Measurements from ENCODE around the gene FETUB. TPM values are rescaled to one million over a fixed set of nuclear protein-coding genes. Genes with fewer than 3 reads are reported as not detected.
A peak's percentile ranks its signal among the peaks of the same experiment; 100 is the strongest.

FETUB gene
- total and polyA plus RNA-seq, 2 of the 8 experiments (the other 6 are each of a cell fraction or from before 2014, with no cell fraction given) = 0.15 TPM; not detected in 1

- ChIA-PET CTCF (ENCODE audit: partially characterized antibody) (interaction anchor here (0.9 to 1.5 kb wide), 4 partner anchors 9 to 54 kb away, joined by 3 to 5 read pairs (median 4); no protein-coding TSS in a partner anchor), POLR2A (ENCODE audit: partially characterized antibody) (interaction anchor here (1.0 kb wide), 1 partner anchor 114 kb away, joined by 3 read pairs; no protein-coding TSS in a partner anchor)
- Histone ChIP-seq H2BK12ac (ENCODE audit: low read depth, low read length) (0 out of 2 replicates have a peak overlapping the region, but pooled peaks have one; percentile 20), H3K9ac (replicated peaks in 1 of 4; ENCODE audit: extremely low read depth in 1 of 4, low read depth in 3 of 4, low read length in 3 of 4) (no peak overlapping the region), H2BK5ac (ENCODE audit: low read depth, low read length) (peak overlapping the region; percentile 17; the same call in 1 of the 2 replicates), H4K91ac (replicated peaks; ENCODE audit: insufficient read length, low read length) (no peak overlapping the region), H3K4ac (replicated peaks; ENCODE audit: insufficient read length, low read depth, low read length) (no peak overlapping the region), H2AK5ac (ENCODE audit: low read depth, low read length) (no peak overlapping the region; the same call in 1 of the 2 replicates), H3K4me3 (ENCODE audit: extremely low read depth in 1 of 4, insufficient read depth in 2 of 4, low read depth in 3 of 4, low read length in 4 of 4) (no peak overlapping the region), H3K23ac (ENCODE audit: insufficient read length) (no peak overlapping the region), H3K4me2 (ENCODE audit: insufficient read depth in 1 of 2, low read depth in 2 of 2, low read length in 2 of 2) (no peak overlapping the region), H2BK15ac (ENCODE audit: low read length) (no peak overlapping the region), H2BK20ac (ENCODE audit: low read length) (peak overlapping the region; percentile 63; the same call in 1 of the 2 replicates), H3K27ac (ENCODE audit: low read depth, low read length) (no peak overlapping the region), H4K5ac (ENCODE audit: insufficient read length, low read depth, low read length) (no peak overlapping the region), H2BK120ac (replicated peaks; ENCODE audit: low read depth, low read length) (peak overlapping the region; percentile 26), H3K79me1 (ENCODE audit: low read depth, low read length) (no peaks in the 10 kb centered on the region), H3K14ac (ENCODE audit: insufficient read length) (no peak overlapping the region), H4K20me1 (replicated peaks in 1 of 2; ENCODE audit: control insufficient read depth in 1 of 2, insufficient read depth in 2 of 2, low read length in 2 of 2) (no peaks in the 10 kb centered on the region), H3K4me1 (replicated peaks in 1 of 4; ENCODE audit: control insufficient read depth in 3 of 4, insufficient read depth in 4 of 4, low read length in 3 of 4) (peaks cover 0 to 8% (median 2%) of the 10 kb centered on the region in 4 experiments; a peak in 3 of 7 replicates), H3K79me2 (ENCODE audit: control insufficient read depth in 1 of 2, insufficient read depth in 2 of 2, low read length in 2 of 2) (no peaks in the 10 kb centered on the region), H3K18ac (ENCODE audit: extremely low read depth, low read length) (no peak overlapping the region), H4K8ac (ENCODE audit: extremely low read depth, insufficient read depth, low read length) (no peak overlapping the region), H3K36me3 (ENCODE audit: control insufficient read depth in 2 of 4, insufficient read depth in 4 of 4, low read length in 3 of 4) (no peaks in the 10 kb centered on the region), H3K23me2 (ENCODE audit: low read depth, low read length) (no peaks in the 10 kb centered on the region), H3K56ac (replicated peaks; ENCODE audit: insufficient read length, low read depth, low read length) (no peak overlapping the region), H2AFZ (ENCODE audit: low read length) (no peak overlapping the region), H3K9me3 (ENCODE audit: insufficient read depth in 2 of 2, low read depth in 1 of 2, low read length in 1 of 2) (no peaks in the 10 kb centered on the region), H3K27me3 (replicated peaks in 1 of 4; ENCODE audit: control insufficient read depth in 3 of 4, extremely low read depth in 1 of 4, insufficient read depth in 3 of 4, low read length in 3 of 4) (no peaks in the 10 kb centered on the region)
- DNase-seq (ENCODE audit: low read depth in 1 of 2, low spot score in 2 of 2) = no peak
- peak; percentile 45 for FAIRE-seq
- no peak for TF ChIP-seq JUND (IDR thresholded peaks at IDR 0.05; ENCODE audit: low read length)
- TF ChIP-seq TAF7 (optimal IDR thresholded peaks at IDR 0.05; ENCODE audit: borderline replicate concordance, low read depth, low read length) = no peak
- no peak for TF ChIP-seq EZH2 (IDR thresholded peaks at IDR 0.05; ENCODE audit: low read depth, low read length, severe bottlenecking)
- TF ChIP-seq CEBPB (IDR thresholded peaks at IDR 0.05; ENCODE audit: low read depth, low read length) = peak; percentile 6; the same call in 1 of the 2 replicates
- TF ChIP-seq KDM1A (IDR thresholded peaks at IDR 0.05; ENCODE audit: borderline replicate concordance, low read length) = no peak
- TF ChIP-seq MAX (IDR thresholded peaks at IDR 0.05) = no peak
- no peak for TF ChIP-seq BACH1 (IDR thresholded peaks at IDR 0.05; ENCODE audit: low read length)
- TF ChIP-seq MAFK (IDR thresholded peaks at IDR 0.05; ENCODE audit: low read depth, low read length) = 0 out of 2 replicates have a peak, but pooled peaks have one; percentile 20
- no peak for TF ChIP-seq TBP (IDR thresholded peaks at IDR 0.05; ENCODE audit: low read depth, low read length)
- TF ChIP-seq JUN (IDR thresholded peaks at IDR 0.05; ENCODE audit: low read depth, low read length) = no peak
- no peak for TF ChIP-seq YY1 (IDR thresholded peaks at IDR 0.05; ENCODE audit: low read depth, low read length)
- TF ChIP-seq CHD1 (IDR thresholded peaks at IDR 0.05; ENCODE audit: low read depth, low read length) = no peak
- TF ChIP-seq CBX5 (IDR thresholded peaks at IDR 0.05; ENCODE audit: low read depth, low read length) = no peak
- WGBS, 2 experiments (ENCODE audit: extremely low coverage in 1 of 2, insufficient coverage in 1 of 2, insufficient read length in 1 of 2, insufficient replicate concordance in 2 of 2, low coverage in 1 of 2, low lambda C conversion rate in 2 of 2, missing lambda C conversion rate in 1 of 2) = 87% methylated on average over 2 of the region's 2 CpGs; no CpG with 5 or more reads in 1 of the 2 experiments
Observed at GRCh38 chr3:186669378-186670084, 29.3 kb downstream of the FETUB start.
